ENCODE measurements around the gene NIPAL3. TPM values are rescaled to one million over a fixed set of nuclear protein-coding genes. Genes with fewer than 3 reads are reported as not detected.
"Not testable (repeated sequence)": the region's sequence is repeated elsewhere in the genome, so short reads cannot be mapped to it uniquely, and the experiment has no call there.

Gene NIPAL3
- total and polyA plus RNA-seq, 9 donors = 4.4 to 22.3 (median 13.1) TPM

GRCh38 chr1:24491577-24492360 is 76.2 kb downstream of the NIPAL3 start:
- WGBS, 3 donors = 38 to 46% (median 41%) methylated on average over 15 of the region's 15 CpGs
- no peaks in the 10 kb centered on the region for H3K27me3 ChIP-seq
- intact Hi-C loops (cut with DNase I) = no loop called here
- peaks cover 0 to 10% of the 10 kb centered on the region in 2 donors for H3K9me3 ChIP-seq
- no peak overlapping the region for H3K27ac ChIP-seq
- TF ChIP-seq EP300 (IDR thresholded peaks at IDR 0.05) = no peak
- no peaks in the 10 kb centered on the region for H3K4me1 ChIP-seq (ENCODE audit: insufficient read depth)
- no peak for DNase-seq
- no peak overlapping the region for H3K4me3 ChIP-seq
- H3K36me3 ChIP-seq = no peaks in the 10 kb centered on the region

GRCh38 chr1:24492935-24493334 is 77.3 kb downstream of the NIPAL3 start:
- DNase-seq; H3K9me3 ChIP-seq; H3K27ac ChIP-seq; H3K27me3 ChIP-seq; H3K36me3 ChIP-seq; H3K4me3 ChIP-seq; H3K4me1 ChIP-seq (ENCODE audit: insufficient read depth); intact Hi-C loops (cut with DNase I): not testable (repeated sequence)
- 68 to 82% (median 74%) methylated on average over 9 of the region's 9 CpGs for WGBS, 3 donors

GRCh38 chr1:24493785-24494184 is 78.2 kb downstream of the NIPAL3 start:
- no peaks in the 10 kb centered on the region for H3K4me1 ChIP-seq (ENCODE audit: insufficient read depth)
- H3K27ac ChIP-seq = no peak overlapping the region
- WGBS, 3 donors = 14 to 47% (median 31%) methylated on average over 3 of the region's 3 CpGs
- H3K4me3 ChIP-seq = no peak overlapping the region
- no peaks in the 10 kb centered on the region for H3K27me3 ChIP-seq
- TF ChIP-seq EP300 (IDR thresholded peaks at IDR 0.05) = no peak
- no peak for TF ChIP-seq POLR2A (IDR thresholded peaks at IDR 0.05)
- no peak for TF ChIP-seq CTCF (IDR thresholded peaks at IDR 0.05)
- H3K9me3 ChIP-seq = peaks cover 0 to 10% of the 10 kb centered on the region in 2 donors
- H3K36me3 ChIP-seq = no peaks in the 10 kb centered on the region
- intact Hi-C loops (cut with DNase I) = no loop called here
- no peak for DNase-seq

GRCh38 chr1:24498589-24498988 is 83.0 kb downstream of the NIPAL3 start:
- Histone ChIP-seq H3K4me3 (no peak overlapping the region), H3K4me1 (ENCODE audit: insufficient read depth) (no peaks in the 10 kb centered on the region), H3K27me3 (no peaks in the 10 kb centered on the region), H3K9me3 (no peaks in the 10 kb centered on the region), H3K36me3 (no peaks in the 10 kb centered on the region), H3K27ac (no peak overlapping the region)
- intact Hi-C loops (cut with DNase I) = no loop called here
- TF ChIP-seq POLR2A (IDR thresholded peaks at IDR 0.05) = no peak
- no peak for TF ChIP-seq EP300 (IDR thresholded peaks at IDR 0.05)
- TF ChIP-seq CTCF (IDR thresholded peaks at IDR 0.05) = no peak
- no peak for DNase-seq
- 89 to 90% (median 90%) methylated on average over 12 of the region's 12 CpGs for WGBS, 3 donors

GRCh38 chr1:24500448-24501048 is 84.9 kb downstream of the NIPAL3 start:
- WGBS, 3 donors = 56 to 64% (median 60%) methylated on average over 5 of the region's 5 CpGs
- no peaks in the 10 kb centered on the region for H3K27me3 ChIP-seq
- H3K36me3 ChIP-seq = no peaks in the 10 kb centered on the region
- H3K27ac ChIP-seq = no peak overlapping the region
- H3K4me1 ChIP-seq (ENCODE audit: insufficient read depth) = no peaks in the 10 kb centered on the region
- no peaks in the 10 kb centered on the region for H3K9me3 ChIP-seq
- H3K4me3 ChIP-seq = no peak overlapping the region
- DNase-seq = no peak
- no peak for TF ChIP-seq CTCF (IDR thresholded peaks at IDR 0.05)
- TF ChIP-seq POLR2A (IDR thresholded peaks at IDR 0.05) = no peak
- TF ChIP-seq EP300 (IDR thresholded peaks at IDR 0.05) = no peak
- intact Hi-C loops (cut with DNase I) = no loop called here
